VCaP (cell line): ENCODE results near the gene JOSD2.

Source experiments
- H3K27ac ChIP-seq: fragments of 450-650 bp; 2 replicates; pipeline ENCODE4 v1.5.1; 2017
- CTCF ChIP-seq: fragments of 450-650 bp; conservative IDR thresholded peaks from 2 replicates; pipeline ENCODE4 v1.5.1; 2017; ENCODE audit warnings: mild to moderate bottlenecking, moderate library complexity

JOSD2 gene

DNA sequence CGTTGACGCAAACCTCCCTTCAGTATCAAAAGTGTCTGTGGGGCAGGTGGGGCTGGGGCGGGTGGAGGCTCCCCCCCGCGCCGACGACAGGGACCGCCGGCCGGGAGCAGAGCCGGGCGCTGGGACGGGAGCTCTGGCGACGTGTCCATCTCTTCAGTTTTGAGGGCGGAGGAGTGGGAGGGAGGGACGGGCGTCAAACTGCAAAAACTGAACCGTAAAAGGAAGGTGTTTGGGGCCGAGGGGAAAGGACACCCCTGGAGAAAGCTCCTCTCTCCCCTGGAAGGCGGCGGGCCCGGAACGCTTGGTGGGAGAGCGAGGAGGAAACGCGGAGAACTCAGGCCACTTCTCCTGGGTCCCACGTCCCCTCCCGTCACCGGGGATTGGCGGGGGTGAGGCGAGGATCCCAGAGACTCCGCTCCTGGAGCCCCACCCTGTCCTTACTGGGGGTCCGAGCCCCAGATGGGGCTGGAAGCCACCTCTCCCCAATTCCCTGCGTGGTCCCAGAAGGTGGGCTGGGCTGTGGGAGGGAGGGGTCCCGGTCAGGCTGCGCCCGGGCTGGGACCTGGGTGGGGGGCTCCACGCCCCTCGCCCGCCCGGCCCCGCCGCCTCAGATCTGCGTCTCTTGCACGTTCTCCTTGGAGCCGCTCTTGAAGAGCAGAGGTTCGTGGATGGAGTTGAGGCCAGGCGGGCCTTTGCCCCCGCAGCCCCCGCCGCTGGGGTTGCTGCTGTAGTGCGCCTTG, 6.1 kb upstream of the JOSD2 start:
- TF ChIP-seq CTCF: no peak

DNA sequence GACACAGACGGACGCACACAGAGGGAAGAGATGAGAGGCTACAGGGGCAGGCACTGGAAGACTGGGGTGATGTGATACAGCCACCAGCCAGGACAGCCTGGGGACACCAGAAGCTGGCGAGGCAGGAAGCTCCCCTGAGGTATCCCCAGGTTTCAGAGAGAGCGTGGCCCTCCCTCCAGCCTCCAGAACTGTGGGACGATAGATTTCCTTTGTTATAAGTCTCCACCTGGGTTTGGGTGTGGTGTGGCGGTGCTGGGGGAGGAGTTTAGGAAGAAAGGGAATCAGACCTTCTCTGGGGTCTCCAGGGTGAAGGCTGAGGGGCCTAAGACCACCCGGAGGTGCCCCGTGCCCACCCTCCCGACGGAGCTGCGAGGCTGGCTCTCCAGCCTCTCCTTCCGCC, 5.5 kb upstream of the JOSD2 start:
- H3K27ac ChIP-seq: no peak overlapping the region
- TF ChIP-seq CTCF: no peak

More for the DNA sequence above, 6.1 kb upstream of the JOSD2 start:
- no peak overlapping the region for H3K27ac ChIP-seq

GRCh38 chr19:50515168-50515561, 4.2 kb upstream of the JOSD2 start:
- TF ChIP-seq CTCF: no peak

DNA sequence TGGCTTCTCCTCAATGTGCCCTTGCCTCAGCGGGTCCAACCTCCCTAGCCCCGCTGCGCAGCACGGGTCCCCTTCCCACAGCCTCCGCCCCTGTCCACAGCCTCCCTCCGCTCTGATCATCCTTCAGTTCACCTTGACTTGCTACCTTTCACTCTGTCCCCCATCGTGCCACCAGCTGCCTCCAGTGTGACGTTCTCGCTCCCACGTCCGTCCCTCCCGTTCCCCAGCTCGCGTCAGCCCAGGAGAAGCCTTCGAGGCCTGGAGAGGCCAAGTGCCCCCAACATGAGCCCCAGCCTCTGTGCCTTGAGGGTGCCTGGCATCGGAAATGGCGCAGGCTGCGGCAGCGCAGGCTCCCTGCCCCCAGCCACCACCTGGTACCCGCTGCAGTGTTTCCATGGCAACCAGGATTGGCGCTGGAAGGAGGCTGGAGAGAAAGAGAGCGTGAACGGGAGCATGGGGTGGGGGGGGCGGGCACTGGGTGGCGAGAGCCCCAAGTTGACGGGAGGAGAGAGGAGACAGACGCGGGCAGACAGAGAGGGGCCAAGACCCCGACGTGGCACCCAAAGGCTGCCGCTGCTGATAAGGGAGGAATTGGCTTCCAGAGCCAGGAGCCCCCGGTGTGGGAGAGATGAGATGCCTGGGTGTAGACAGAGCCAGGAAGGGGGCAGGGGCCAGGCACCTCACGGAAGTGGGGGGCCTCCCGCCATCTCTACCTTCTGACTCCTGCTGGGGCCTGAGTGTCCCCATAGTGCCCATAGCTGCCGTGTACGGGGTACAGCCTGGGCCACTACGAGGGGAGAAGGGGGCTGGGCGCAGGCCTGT, 3.6 kb upstream of the JOSD2 start:
- no peak for TF ChIP-seq CTCF
- H3K27ac ChIP-seq: no peak overlapping the region

More at GRCh38 chr19:50515168-50515561, 4.2 kb upstream of the JOSD2 start:
- H3K27ac ChIP-seq: no peak overlapping the region

DNA sequence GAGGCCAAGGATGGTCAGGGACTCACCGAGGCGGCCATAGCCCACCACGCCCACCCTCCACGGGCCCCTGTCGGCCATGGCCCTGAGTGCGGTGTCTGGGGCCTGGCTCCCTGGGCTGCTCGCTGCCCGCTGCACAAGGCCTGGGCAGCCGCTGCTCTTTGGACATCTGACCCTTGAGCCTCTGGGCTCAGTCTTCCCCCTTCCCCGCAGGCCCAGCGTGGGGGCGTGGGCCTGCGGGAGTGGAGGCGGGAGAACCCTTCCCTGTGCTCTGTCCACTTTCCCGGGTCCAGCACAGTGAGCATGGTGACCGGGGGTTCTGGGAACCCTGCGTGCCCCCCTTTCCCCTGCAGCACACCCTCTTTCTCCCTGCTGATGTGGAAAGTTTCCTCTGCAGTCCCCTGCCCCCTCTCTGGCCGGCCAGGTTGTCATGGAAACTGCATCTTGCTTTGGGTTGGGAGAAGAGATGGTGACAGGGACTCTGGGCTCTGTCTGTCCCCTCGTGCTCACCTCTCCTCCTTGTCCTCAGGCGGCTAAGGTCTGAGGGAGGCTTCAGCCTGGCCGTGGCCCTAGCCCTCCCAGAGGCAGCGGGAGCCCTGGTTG, 2.9 kb upstream of the JOSD2 start, which contains the start of gene ASPDH:
Gene ASPDH (minus strand): TSS at position 168 of the 600 bp plus-strand sequence. CDS start 90 bp downstream, at position 78.
- no peak for TF ChIP-seq CTCF
- H3K27ac ChIP-seq: no peak within 1 kb of the TSS

DNA sequence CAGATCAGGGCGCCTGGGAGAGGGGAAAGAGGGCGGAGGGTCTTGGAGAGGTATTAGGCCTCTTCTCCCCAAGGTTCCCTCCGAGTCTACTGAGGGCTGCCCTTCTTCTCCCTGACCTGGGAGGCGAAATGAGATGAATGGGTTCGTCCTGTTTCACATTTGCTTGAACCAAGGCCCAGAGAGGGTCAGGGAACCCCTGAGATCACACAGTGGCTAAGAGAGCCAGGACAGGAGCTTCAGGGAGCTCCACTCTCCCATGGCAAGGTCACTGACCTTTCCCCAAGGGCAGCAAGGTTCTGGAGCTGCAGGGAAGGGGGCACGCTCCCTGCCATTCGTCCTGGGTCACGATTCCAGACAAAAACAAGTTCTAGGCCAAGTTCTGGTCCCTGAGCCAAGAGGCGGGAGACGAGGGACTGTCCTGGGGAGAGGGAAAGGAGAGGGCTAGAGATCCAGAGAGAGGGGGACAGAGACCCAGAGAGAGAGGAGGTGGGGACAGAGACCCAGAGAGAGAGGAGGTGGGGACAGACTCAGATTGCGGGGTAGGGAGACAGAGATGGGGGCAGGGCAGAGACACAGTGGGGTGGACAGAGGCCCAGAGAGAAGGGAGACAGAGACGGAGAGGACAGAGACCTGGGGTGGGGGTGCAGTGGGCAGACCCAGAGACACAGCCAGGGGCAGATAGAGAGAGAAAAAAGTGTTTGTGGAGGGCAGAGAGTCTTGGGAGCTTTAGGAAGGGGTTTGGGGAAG, 2.2 kb upstream of the JOSD2 start:
- no peak overlapping the region for H3K27ac ChIP-seq
- no peak for TF ChIP-seq CTCF
